ENCODE data around the gene RELA.
"Not testable (repeated sequence)": the region's sequence is repeated elsewhere in the genome, so short reads cannot be mapped to it uniquely, and the experiment has no call there.

The RELA gene

DNA sequence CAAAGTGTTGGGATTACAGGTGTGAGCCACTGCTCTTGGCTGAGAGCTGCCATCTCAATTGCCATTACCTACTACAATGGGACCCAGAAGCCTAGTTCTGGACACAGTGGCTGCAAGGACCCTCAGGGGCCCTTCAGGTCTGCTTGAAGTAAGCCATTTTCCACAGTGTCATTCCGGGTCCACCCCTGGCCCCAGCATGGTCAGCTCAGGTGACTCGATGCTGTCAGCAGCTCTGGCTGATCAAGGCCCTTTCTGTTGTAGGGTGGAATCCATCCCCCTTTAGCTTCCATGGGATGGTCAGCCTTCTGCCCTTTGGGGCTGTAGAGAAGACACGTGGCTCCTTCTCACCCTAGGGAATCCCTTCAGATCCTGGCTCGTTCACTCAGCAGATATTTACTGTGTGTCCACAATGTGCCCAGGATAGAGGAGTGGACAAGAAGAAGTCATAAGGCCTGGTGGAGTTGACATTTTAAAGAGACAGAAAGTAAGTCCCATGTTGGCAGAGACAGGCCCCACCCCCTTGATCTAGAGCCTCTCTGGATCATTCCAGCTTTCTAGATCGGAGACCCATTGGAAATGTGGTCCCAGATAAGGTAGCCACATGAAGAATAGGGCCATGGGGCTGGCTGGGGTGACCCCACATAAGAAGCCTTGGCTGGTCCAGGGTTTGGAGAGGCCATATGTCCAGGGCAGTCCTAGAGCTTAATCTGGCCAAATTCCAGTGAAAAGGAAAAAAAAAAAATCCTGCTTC is 34.3 kb upstream of the RELA start:
- TF ChIP-seq, protein P1, sequence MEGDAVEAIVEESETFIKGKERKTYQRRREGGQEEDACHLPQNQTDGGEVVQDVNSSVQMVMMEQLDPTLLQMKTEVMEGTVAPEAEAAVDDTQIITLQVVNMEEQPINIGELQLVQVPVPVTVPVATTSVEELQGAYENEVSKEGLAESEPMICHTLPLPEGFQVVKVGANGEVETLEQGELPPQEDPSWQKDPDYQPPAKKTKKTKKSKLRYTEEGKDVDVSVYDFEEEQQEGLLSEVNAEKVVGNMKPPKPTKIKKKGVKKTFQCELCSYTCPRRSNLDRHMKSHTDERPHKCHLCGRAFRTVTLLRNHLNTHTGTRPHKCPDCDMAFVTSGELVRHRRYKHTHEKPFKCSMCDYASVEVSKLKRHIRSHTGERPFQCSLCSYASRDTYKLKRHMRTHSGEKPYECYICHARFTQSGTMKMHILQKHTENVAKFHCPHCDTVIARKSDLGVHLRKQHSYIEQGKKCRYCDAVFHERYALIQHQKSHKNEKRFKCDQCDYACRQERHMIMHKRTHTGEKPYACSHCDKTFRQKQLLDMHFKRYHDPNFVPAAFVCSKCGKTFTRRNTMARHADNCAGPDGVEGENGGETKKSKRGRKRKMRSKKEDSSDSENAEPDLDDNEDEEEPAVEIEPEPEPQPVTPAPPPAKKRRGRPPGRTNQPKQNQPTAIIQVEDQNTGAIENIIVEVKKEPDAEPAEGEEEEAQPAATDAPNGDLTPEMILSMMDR (IDR thresholded peaks at IDR 0.05; ENCODE audit: borderline replicate concordance, control extremely low read depth, extremely low read depth, insufficient read depth, missing control alignments), result no peak
- DNase-seq (ENCODE audit: low spot score), result no peak
- in situ Hi-C loops (cut with MboI; ENCODE audit: low sequenced_read_pairs, unreplicated experiment), result no loop called here

- TF ChIP-seq, protein P1 (IDR thresholded peaks at IDR 0.05; ENCODE audit: borderline replicate concordance, control extremely low read depth, extremely low read depth, insufficient read depth, missing control alignments), result no peak
- in situ Hi-C loops (cut with MboI; ENCODE audit: low sequenced_read_pairs, unreplicated experiment), result no loop called here
- DNase-seq (ENCODE audit: low spot score), result no peak
Measured at GRCh38 chr11:65695459-65696241, 32.9 kb upstream of the RELA start.

- DNase-seq (ENCODE audit: low spot score), result no peak
- in situ Hi-C loops (cut with MboI; ENCODE audit: low sequenced_read_pairs, unreplicated experiment), result no loop called here
- TF ChIP-seq, protein P1 (IDR thresholded peaks at IDR 0.05; ENCODE audit: borderline replicate concordance, control extremely low read depth, extremely low read depth, insufficient read depth, missing control alignments), result no peak
Measured at GRCh38 chr11:65692367-65692766, 29.7 kb upstream of the RELA start.

- in situ Hi-C loops (cut with MboI; ENCODE audit: low sequenced_read_pairs, unreplicated experiment); DNase-seq (ENCODE audit: low spot score): not testable (repeated sequence)
Measured at GRCh38 chr11:65691847-65692246, 29.1 kb upstream of the RELA start.

DNA sequence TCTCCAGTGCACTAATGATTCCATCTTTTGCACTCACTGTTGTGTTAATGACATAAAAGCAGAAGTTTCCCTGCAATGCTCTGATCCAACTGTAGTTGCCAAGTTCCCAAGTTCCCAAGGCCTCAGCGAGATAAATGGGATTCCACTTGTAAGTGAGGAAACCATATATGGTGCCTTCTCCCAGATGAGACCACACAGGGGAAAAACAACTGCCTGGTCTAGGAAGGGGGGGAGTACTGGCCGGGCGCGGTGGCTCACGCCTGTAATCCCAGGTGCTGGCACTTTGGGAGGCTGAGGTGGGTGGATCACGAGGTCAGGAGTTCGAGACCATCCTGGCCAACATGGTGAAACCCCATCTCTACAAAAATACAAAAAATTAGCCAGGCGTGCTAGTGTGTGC is 23.3 kb upstream of the RELA start:
- DNase-seq (ENCODE audit: low spot score), result no peak
- TF ChIP-seq, protein P1 (IDR thresholded peaks at IDR 0.05; ENCODE audit: borderline replicate concordance, control extremely low read depth, extremely low read depth, insufficient read depth, missing control alignments), result no peak
- in situ Hi-C loops (cut with MboI; ENCODE audit: low sequenced_read_pairs, unreplicated experiment), result no loop called here

GRCh38 chr11:65683480-65683879 is 20.8 kb upstream of the RELA start:
- in situ Hi-C loops (cut with MboI; ENCODE audit: low sequenced_read_pairs, unreplicated experiment); DNase-seq (ENCODE audit: low spot score): not testable (repeated sequence)

DNA sequence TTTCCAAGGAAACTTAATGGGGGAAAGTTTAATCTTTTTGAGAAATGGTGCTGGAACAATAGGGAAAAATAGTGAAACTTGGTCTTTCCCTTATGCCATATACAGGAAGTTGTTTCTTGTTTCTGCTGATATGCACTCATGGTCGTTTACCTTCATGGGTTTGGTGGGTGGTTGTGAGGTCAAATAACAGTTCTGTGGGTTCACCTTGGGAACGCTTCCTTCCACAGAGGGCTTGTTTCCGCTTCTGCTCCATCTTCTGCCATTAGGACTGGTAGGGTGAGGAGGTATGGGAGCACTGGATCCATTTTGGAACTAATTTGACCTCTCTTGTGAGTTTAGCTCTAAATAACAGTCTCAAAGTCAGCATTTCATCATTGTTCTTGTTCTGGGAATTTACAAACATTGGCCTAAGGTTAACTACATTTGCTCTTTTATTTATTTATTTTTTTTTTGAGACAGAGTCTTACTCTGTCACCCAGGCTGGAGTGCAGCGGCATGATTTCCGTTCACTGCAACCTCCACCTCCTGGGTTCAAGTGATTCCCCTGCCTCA is 17.6 kb upstream of the RELA start:
- TF ChIP-seq, protein P1 (IDR thresholded peaks at IDR 0.05; ENCODE audit: borderline replicate concordance, control extremely low read depth, extremely low read depth, insufficient read depth, missing control alignments), result no peak
- in situ Hi-C loops (cut with MboI; ENCODE audit: low sequenced_read_pairs, unreplicated experiment), result no loop called here
- no peak for DNase-seq (ENCODE audit: low spot score)
